ENCODE data around the gene RARB.

The RARB gene

DNA sequence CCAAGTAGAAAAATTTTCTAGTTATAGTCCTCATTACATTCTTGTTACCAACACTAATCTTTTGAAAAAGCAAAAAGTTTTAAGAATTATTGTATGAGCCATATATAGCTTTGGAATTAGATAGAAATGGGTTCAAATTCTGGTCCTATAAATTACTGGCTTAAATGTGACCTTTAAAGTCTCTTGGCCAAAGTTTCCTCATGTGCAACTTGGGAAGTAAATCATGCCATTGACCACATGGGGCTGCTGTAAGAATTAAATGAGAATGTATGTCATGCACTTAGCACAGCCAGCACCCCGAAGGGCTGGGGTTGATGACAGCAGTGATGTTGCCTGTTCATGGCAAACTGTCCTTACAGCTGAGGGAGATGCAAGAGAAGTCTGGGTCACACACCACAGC is 128.4 kb downstream of the RARB start:
- no peak for DNase-seq

DNA sequence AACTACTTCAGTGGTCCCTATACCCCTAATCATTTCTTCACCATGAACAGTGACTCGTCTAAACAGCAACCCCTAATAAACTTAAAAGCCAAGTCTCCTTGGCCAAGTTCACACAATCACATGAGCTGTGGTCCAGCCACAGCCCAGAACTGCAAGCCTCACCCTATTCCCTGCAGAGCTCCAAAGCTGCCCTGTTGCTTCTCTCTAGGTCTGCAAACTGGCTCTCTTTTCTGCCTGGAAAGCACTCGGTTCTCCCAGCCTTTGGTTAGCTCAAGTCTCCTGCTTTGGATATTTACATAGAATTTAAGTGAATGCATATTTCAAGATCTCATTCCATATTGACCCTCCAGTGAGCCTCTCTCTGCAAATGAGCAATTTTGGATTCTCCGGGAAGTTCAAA is 129.6 kb downstream of the RARB start:
- DNase-seq, result no peak

DNA sequence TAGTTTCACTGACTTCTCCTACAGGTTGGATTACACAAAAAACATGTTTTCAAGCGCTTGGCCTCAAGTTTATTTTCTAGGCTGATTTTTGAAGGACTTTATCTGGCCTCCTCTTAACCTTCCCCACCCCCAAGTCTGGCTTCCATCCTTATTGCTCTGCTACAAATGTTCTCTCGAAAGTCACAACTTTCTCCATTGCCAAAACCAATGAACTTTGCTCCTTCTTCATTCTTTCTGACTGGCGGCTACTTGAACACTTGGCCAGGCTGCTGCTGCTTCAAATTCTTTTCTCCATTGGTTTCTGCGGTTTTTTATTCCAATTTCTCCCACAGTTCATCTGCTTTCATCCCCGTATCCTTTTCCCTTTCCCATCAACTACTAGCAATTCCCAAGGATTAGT is 130.1 kb downstream of the RARB start:
- no peak for DNase-seq

DNA sequence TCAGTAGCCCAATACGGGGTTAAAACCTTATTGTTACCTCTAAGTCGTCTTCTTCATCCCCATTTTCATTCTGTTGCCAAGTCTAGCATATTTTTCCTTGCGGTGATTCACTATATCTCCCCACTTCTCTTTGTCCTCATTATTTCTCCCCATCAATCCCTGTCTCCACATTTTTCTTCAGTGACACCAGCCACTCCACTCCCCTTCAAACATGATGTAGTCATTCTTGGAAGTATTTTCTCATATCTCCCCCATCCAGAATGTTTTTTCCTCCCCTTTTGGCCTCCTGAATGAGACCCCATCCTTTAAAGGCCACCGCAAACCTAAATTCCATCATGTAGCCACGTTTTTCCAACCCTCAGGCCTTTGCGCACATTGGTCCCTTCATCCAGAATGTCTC is 130.7 kb downstream of the RARB start:
- DNase-seq, result no peak

DNA sequence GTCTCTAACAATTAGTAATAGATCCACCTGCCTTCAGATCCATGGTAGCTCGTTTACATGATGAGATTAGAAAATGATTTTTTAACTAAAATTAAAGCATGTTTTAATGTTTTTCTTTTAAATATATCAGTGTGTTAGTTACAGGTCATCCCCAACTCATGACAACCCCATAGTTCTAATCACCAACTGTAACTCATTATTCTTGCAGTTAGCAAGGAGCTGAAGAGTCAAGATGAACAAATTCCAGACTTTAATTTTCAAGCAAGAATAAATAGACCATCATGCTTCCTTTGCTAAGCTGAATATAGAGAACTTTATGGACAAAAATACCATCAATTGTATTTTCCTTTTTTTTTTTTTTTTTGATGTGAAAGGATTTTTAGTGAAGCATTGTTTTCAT is 135.5 kb downstream of the RARB start:
- DNase-seq, result no peak

DNA sequence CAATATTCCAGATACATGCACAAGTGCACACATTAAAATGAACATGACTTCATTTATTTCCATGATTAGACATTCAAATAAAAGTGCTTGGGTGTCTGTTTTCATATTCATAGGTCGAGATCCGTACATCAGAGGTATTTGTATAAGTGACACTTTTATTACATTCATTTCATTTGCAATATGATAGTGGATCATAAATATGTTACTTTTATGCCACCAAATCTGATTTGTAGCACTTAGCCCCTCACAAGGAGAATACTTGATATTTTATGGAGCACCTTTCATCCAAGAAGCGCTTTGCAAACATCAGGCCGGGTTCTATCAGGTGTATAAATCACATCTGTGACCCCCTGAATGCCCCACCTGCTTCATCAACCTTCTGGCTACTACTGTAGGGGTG is 136.0 kb downstream of the RARB start:
- DNase-seq, result no peak

DNA sequence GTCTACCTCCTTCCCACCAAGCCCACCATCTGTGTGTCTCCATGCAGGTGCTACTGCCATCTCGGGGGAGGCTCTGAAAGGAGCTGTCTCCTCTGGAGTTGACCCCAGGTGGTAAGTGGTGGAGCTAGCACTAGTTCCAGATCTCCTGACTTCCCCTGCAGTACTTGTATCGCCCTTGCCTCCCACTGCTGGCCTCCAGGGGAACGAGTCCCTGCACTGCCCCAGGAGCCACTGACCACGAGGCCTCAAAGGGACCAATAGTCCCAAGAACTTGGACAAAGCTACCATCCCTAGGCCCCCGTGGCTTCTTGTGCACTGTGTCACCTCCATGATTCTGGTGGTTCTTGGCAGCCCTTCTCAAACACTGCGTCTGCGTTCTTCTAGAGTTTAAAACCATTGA is 137.7 kb downstream of the RARB start:
- DNase-seq, result no peak

DNA sequence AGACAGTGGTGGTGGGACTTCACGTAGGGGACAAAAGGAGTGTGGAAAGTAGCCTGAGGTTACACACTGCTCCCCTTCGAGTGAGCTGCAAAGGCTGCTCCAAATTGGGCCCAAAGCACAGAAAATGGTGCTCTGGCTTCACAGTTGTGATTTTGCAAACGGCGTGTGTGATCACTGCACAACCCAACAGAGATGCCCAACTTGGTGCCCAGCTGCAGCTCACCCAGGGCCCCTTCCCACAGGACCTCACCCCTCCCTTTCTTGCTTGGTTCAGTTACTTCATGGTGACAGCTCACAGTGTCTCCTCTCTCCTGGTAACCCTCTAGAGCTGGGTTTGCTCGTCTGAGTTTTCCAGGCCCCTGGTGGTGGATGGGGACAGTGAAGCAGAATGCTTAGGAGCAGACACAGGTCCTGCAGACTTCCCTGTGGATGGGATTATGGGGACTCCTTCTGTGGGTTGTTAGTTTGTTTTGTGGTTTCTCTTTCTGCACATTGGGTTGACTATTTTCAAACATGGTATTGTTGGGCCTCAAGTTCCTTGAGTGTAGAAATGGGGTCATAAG is 138.4 kb downstream of the RARB start:
- DNase-seq, result no peak

DNA sequence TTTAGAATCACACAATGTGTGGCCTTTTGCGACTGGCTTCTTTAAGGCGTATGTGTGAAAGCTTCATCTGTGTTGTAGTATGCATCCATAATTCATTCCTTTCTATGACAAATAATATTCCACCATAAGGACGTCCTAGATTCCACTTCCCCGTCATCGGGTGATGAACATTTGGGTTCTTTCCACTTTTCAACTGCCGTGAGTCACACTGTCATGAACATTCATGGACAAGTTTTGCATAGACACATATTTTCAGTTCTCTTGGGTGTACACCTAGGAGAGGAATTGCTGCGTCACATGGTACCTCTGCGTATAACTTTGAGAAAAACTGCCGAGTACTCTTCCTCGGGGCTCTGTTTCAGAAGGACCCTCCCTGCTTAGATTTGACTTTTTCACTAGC is 139.3 kb downstream of the RARB start:
- DNase-seq, result no peak

DNA sequence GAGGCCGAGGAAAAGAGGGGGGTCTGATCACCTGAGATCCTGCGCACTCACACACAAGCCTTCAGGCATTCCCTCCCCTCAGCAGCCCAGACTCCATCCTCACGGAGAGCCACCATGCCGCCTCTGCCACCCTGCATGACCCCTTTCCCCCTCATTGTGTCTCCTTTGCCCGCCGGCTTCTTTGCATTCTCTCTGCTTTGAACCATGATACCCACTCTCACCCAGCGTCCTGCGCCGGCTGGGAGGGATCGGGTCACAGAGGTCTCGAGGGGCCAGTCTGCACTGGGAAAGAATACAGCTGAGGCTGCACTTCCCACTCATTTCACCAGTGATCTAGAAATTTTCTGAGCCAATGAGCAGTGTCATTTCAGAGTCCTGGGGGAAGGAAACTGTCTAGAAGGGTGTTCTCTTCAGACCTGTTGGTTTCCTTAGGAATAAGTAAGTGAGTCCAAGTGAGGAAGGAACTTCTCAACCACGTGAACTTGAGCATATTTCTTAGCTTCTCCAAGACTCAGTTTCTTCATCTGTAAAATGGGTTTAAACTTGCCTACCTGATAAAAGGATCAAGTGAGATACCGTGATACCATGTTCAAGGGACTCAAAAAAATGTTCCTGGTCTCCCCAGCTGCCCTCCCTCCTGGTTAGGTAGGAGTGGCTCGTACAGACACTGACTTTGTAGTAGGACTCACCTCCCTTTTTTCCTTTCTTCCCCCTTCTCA is 139.9 kb downstream of the RARB start:
- no peak for DNase-seq

DNA sequence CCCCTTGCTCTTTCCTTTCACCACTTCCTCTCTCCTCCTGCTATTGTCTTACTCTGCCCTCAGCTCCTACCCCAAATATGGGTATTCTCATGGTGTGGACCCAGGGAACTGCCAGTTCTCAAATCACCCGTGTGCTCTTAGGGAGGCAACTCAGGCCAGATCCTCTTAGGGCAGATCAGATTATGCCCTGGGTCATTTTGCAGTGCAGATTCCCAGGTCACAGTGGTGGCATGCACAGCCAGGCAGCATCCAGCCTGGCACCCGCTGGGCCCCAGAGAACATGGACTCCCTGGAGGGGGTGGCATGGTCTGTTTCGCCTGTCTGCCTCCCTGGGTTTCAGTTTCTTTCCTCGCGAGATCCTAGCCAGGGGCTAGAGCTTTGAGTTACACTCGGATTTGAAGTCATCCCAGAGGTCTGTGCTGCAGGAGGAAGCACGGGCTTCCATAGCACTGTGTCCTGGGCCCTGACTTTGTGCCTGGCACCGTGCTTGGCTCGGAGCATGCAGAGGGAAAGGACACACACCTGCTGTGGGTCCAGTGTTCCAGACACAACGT is 140.5 kb downstream of the RARB start:
- no peak for DNase-seq

DNA sequence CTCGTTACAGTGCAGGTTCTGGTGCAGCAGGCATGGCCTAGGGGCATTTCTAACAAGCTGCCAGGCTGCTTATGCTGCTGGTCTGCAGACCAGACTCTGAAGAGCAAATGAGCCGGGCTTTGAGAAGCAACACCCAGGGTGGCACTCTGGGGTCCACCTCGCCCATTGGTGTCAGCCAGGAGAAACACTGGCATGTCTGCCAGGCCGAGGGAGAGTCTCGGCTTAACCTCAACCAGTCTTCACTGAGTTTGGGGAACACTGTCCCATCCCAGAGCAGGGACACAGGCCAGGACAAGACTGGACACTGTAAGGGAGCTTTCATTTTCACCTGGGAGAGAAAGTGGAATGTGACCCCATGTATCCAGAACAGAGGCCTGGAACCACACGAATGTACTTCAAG is 143.2 kb downstream of the RARB start:
- no peak for DNase-seq

DNA sequence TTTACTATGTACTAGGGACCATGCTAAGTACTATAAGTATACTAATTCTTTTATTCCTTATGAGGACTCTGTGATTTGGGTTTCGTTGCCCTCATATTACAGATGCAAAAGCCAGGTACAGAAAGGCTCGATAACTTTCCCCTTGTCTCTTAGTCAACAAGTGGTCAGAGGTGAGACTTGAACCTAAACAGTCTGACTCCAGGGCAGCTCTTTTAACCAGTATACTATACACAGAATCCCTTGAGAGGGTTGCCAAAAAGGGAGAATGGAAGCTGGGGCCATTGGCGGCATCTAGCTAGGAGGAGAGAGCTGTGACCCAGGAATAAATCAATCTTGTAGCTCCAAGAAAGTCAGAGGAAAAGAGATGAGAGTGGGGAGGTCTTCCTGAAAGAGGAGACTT is 144.3 kb downstream of the RARB start:
- no peak for DNase-seq

DNA sequence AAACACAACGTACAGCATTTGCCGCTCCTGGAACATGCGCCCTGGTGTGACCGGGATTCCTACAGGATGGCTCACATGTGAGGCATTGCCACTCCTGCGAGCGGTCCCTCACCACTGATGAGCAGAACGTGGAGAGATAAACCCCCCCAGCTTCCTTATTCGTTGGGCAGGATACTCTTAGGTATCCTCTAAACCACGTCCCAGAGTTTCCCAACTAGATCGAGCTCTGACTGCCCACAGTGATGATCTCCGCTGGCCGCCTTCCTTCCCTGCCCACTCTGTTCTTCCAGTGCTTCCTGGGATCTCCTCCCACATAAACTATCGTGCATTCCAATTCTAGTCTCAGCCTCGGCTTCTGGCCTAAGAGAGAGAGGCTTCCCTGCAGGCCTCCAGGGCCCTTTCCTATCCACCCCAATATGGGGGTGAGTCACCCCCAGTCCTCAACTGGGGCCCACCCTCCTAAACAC is 144.9 kb downstream of the RARB start:
- DNase-seq, result peak; percentile 53

DNA sequence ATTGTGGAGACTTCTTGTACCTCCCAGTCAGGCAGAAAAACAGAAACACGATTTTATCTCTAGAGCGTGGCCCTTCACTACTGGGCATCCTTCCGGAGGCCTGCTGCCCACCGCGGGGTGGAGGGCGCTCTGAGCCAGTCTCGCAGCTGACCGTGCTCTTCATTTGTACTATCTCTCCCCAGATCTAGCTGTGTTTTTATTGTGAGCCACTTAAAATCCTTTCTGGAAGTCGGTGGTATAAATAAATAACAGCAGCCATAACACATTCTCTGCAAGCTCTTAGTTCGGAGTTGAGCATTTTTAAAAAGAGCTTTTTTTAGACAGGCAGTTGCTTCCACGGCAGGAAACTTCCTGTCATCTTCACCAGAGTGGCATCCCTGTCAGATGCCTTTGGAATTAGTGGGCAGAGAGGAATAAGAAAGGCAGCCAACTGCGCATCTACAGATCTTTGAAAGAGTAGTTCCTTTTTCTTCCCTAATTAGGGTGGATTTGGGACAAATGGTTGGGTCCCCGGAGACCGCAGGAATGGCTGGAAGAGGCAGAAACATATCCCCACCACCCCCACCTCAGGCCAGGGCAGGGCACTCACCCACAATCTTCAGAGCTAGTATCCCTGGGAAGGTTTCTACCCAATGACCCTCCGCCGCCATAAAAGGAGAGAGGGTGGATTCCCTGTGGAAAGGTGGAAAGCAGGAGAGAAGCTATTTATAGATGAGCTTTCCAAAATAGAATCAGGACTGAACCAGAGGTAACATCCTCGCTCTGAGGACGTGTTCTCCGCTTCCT is 145.5 kb downstream of the RARB start:
- peak; percentile 53 for DNase-seq

DNA sequence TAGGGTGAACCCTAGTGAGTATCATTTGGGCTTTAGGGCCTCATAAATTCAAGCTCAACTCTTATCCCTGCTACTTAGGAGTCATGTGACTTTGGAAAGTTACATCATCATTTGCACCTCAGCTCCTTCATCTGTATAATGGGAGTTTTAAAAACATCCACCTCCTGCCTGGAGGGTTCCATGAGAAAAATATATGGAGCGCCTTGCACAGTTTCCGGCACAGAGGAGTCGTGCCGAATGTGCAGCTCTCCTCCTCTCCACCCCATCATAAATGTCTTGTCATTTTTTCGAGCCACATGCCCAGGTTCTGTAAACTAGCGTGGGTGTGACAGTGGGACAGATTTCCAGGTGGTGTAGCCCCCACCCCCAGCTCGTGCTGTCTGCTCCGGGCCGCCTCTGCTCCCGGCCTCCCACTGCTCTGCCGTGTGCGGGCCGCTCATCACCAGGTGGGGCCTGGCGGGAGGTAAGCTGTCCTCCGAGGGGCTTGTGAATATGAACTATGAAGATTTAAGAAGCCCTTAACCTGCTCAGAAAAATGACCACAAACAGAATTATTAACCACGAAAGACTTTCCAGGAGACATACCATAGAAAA is 146.2 kb downstream of the RARB start:
- DNase-seq, result no peak

DNA sequence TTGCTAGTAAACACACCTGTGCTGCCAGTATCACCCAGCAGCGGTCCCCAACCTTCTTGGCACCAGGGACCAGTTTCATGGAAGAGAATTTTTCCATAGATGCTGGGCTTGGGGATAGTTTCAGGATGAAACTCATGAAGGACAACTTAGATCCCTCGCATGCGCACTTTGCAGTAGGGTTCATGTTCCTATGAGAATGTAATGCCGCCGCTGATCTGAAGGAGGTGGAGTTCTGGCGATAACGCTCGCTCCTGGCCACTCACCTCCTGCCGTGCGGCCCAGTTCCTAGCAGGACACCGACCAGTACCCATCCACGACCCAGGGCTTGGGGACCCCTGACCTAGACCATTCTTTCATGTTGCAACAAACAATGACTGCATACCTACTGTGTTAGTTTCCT is 146.9 kb downstream of the RARB start:
- no peak for DNase-seq

DNA sequence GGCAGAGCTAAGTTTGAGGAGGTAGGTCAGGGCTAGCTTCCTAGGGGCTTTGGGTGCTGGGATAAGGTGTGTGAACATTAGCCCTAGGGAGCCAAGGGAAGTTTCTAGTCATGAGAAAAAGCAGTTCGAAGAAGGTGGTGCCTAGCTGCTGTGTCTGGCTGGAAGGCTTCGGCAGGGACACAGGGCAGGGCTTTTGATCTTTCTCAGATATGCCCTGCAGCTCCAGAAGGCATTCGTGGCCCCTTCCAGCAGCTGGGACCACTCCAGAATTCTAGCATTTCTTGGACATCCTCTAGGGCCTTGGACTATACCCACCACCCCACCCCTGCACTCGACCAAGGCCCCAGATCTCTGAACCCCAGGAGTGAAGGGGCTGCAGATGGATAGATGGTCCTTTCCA is 148.1 kb downstream of the RARB start:
- DNase-seq, result no peak

DNA sequence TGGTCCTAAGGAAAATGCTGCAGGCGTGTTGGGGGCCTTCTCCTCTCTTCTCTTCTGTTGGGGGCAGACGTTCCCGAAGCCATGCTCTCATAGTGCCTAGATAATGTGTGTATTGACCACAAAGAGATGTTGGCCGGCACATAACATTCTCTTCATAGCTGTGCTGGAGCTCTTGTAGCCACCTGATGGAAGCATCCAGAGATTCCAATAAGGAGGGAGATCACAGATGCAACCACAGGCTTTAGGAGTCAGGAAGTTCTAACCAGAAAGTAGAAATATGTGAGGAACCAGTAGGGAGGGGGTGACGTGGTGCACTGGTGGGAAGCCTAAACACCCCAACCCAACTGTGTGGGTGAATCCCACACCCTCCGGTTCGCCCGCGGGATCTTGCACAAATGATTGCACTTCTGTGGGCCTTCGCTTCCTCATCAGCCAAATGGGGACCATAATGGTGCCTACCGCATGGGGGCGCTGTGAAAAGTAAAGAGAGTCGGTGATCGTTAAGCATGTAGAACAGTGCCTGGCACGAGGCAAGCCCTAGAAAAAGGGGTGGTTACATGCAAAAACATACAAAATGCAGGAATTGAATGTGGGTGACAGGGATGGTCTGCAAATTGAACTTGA is 148.9 kb downstream of the RARB start:
- no peak for DNase-seq

DNA sequence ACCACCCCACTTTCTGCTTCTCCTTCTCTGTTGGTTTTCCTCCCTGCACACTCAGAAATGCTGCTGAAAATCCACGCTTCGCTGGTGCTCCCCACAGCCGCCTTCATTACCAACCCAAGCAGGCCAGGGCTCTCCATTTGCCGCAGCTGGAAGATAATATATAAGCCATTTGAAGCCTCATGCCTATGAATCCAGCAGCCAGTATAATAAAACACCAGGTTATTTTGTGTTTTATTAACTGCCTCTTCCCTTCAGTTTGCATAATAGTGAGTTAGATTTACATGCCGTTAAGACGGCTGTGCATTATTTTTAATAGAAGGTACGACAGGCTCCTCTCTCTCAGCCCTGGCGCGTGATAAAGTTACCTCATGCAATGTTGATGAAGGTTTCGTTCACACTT is 150.0 kb downstream of the RARB start:
- no peak for DNase-seq

DNA sequence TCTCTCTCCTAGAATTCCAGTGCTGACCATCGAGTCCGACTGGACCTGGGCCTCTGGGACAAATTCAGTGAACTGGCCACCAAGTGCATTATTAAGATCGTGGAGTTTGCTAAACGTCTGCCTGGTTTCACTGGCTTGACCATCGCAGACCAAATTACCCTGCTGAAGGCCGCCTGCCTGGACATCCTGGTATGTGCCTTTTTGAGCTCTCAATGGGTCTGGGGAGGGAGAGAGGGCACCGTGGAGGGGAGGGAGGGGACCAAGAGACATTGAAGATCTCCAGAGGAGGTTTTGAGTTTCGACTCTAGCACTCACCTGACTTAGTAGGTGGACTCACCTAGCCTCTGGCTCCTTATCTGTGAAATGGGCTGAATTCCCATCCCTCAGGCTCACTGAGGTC is 152.5 kb downstream of the RARB start:
- no peak for DNase-seq

DNA sequence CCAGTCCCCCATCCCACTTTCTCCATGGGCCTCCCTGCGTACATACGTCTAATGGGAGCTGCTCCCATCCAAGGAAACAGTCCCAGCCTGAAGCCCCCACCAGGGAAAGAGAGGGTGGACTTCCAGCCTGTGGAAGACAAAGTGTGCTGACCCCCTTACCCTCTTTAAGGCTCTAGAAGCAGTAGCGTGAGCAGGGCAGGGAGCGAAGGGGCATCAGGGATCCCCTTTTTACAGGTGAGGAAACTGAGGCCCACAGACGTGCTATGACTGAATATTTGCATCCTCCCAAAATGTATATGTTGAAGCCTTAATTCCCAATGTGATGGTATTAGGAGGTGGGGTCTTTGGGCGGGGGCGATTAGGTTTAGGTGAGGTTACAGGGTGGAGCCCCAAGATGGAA is 153.3 kb downstream of the RARB start:
- DNase-seq, result no peak

DNA sequence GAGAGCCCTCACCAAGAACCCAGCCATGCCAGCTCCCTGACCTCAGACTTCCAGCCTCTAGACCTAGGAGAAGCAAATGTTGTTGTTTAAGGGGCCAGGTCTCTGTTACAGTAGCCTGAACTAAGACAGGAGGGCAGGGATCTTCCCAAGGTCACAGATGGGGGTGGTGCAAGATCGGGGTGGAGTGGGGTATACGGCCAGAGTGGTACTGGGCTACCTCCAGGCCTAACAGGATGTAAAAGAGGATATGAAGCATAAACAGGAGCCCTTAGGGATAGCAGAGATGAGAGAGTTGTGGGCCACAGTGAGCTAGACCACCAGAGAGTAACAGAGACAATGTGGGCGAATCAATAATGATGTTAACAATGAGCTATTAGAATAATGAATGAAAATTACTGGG is 153.8 kb downstream of the RARB start:
- no peak for DNase-seq

All from T1000 (cell line).